Transverse colon (tissue), 4 donors: ENCODE measurements around the gene POLG. TPM values are rescaled to one million over a fixed set of nuclear protein-coding genes. Genes with fewer than 3 reads are reported as not detected.

Source experiments
- DNase-seq: peaks from one replicate; pipeline ENCODE4 v3.0.0-alpha.2; 2019
- H3K27ac ChIP-seq, 4 donors: fragments of 200-600 bp; sonication (generic); 2 replicates each; pipeline ENCODE4 v1.5.1; 2016 to 2018; ENCODE audit warnings: inconsistent platforms in 4 of 4
- H3K27me3 ChIP-seq: fragments of 200-600 bp; sonication (generic); 2 replicates; pipeline ENCODE4 v1.5.1; 2017; ENCODE audit warnings: inconsistent platforms
- H3K36me3 ChIP-seq, 4 donors: fragments of 200-600 bp; sonication (generic); 2 replicates each; pipeline ENCODE4 v1.5.1; 2017 to 2019; ENCODE audit warnings: inconsistent platforms in 4 of 4
- H3K4me1 ChIP-seq, 4 donors: fragments of 200-600 bp; sonication (generic); 2 replicates each; pipeline ENCODE4 v1.5.1; 2017 to 2020; ENCODE audit warnings: inconsistent platforms in 4 of 4
- H3K4me3 ChIP-seq, 4 donors: fragments of 200-600 bp; sonication (generic); 1 replicate in 1 of 4; 2 replicates in 3 of 4; pipeline versions ENCODE4 v1.5.1 to v1.6.1; 2017 to 2019; ENCODE audit warnings: inconsistent platforms in 4 of 4
- H3K9me3 ChIP-seq, 2 donors: fragments of 200-600 bp; sonication (generic); 2 replicates each; pipeline ENCODE4 v1.5.1; 2017 to 2019; ENCODE audit warnings: inconsistent platforms in 2 of 2
- EP300 ChIP-seq: sonication (generic); formaldehyde crosslinking; IDR thresholded peaks from one replicate; pipeline ENCODE4 v1.6.1; 2017; ENCODE audit warnings: antibody characterized with exemption, low read depth
- POLR2A ChIP-seq: fragments of 450-650 bp; IDR thresholded peaks from one replicate; pipeline ENCODE4 v1.6.1; 2016; ENCODE audit warnings: antibody characterized with exemption, mild to moderate bottlenecking, moderate library complexity
- POLR2AphosphoS5 ChIP-seq, 3 donors: sonication (generic); formaldehyde crosslinking; IDR thresholded peaks; one replicate each; pipeline ENCODE4 v1.6.1; 2016; ENCODE audit warnings: antibody characterized with exemption in 3 of 3
- WGBS, 2 donors: methylation state at CpG; one replicate each; pipeline ENCODE4 v1.1.5; 2018; ENCODE audit warnings: low coverage in 1 of 2; 5-methylcytosine and 5-hydroxymethylcytosine counted together
- in situ Hi-C, 4 donors: fragments of 200-750 bp; cut with MboI; loops; one replicate each; pipeline versions ENCODE4 v1.15.0 to v1.15.1; 2017; ENCODE audit warnings: low sequenced_read_pairs in 3 of 4, low pct_ligation_motif_present in 1 of 4, low pct_unique_long_range_greater_than_20kb in 1 of 4
- intact Hi-C: fragments of 100-400 bp; cut with DNase I; formaldehyde crosslinking; loops from one replicate; pipeline ENCODE4 v1.15.1; 2023; ENCODE audit warnings: low total_unique reads
- total RNA-seq, 4 donors: library from RNA; depleted of rRNA; stranded (reverse); fragments of >200 nt; gene quantifications; one replicate each; pipeline ENCODE4 v1.1.0, GENCODE V29; 2016
- TF ChIP-seq, protein P1 (sequence below), 5 experiments: fragments of 200-600 bp in 3 of 5; fragments of 450-650 bp in 2 of 5; sonication (generic) in 3 of 5; IDR thresholded peaks; 1 replicate in 2 of 5; 2 replicates in 3 of 5; pipeline ENCODE4 v1.5.1; 2016 to 2017; ENCODE audit warnings: antibody characterized with exemption in 5 of 5, inconsistent platforms in 3 of 5, mild to moderate bottlenecking in 2 of 5, moderate library complexity in 1 of 5

The POLG gene
- 100 to 1,000 TPM in 2 of 4 donors, 10 to 100 TPM in 2; 64.5 to 204 (median 114) TPM for total RNA-seq

GRCh38 chr15:89334510-89335297 lies at the start of gene POLG:
Gene POLG, minus strand, starts transcription at chr15:89334824. Its CDS starts 1,070 bp downstream, at chr15:89333754.
- Histone ChIP-seq H3K4me1 (peaks cover 34 to 51% (median 50%) of the 10 kb centered on the region in 4 donors), H3K4me3 (peak within 1 kb of the TSS; percentile 84 to 89 (median 85)), H3K27ac (peak within 1 kb of the TSS; percentile 90 to 98 (median 96)), H3K9me3 (no peaks in the 10 kb centered on the region), H3K27me3 (no peaks in the 10 kb centered on the region), H3K36me3 (peaks cover 0 to 19% (median 5%) of the 10 kb centered on the region in 4 donors)
- peak; percentile 99 for DNase-seq
- in situ Hi-C loops: no loop called here
- WGBS, 2 donors: 0% methylated on average over 34 of the region's 85 CpGs; no CpG with 5 or more reads in 1 of the 2 donors
- TF ChIP-seq POLR2A: peak; percentile 97
- TF ChIP-seq, protein P1, sequence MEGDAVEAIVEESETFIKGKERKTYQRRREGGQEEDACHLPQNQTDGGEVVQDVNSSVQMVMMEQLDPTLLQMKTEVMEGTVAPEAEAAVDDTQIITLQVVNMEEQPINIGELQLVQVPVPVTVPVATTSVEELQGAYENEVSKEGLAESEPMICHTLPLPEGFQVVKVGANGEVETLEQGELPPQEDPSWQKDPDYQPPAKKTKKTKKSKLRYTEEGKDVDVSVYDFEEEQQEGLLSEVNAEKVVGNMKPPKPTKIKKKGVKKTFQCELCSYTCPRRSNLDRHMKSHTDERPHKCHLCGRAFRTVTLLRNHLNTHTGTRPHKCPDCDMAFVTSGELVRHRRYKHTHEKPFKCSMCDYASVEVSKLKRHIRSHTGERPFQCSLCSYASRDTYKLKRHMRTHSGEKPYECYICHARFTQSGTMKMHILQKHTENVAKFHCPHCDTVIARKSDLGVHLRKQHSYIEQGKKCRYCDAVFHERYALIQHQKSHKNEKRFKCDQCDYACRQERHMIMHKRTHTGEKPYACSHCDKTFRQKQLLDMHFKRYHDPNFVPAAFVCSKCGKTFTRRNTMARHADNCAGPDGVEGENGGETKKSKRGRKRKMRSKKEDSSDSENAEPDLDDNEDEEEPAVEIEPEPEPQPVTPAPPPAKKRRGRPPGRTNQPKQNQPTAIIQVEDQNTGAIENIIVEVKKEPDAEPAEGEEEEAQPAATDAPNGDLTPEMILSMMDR (IDR thresholded peaks at IDR 0.05): no peak
- TF ChIP-seq POLR2AphosphoS5 (IDR thresholded peaks at IDR 0.05): peak; percentile 97 to 98 (median 97)
- no peak for TF ChIP-seq EP300
- intact Hi-C loops: no loop called here

- WGBS, 2 donors: 87% methylated on average over 3 of the region's 3 CpGs; no CpG with 5 or more reads in 1 of the 2 donors
- peaks cover 0 to 2% (median under 1%) of the 10 kb centered on the region in 4 donors for H3K4me1 ChIP-seq
- H3K27ac ChIP-seq: no peak overlapping the region
- in situ Hi-C loops (no loop called here), intact Hi-C loops (no loop called here)
- H3K27me3 ChIP-seq: peaks cover 43% of the 10 kb centered on the region
- no peaks in the 10 kb centered on the region for H3K36me3 ChIP-seq
- DNase-seq: no peak
- no peaks in the 10 kb centered on the region for H3K9me3 ChIP-seq
- no peak overlapping the region for H3K4me3 ChIP-seq
- TF ChIP-seq, protein P1 (IDR thresholded peaks at IDR 0.05): no peak
- no peak for TF ChIP-seq POLR2A
- no peak for TF ChIP-seq EP300
- no peak for TF ChIP-seq POLR2AphosphoS5 (IDR thresholded peaks at IDR 0.05)
Observed at GRCh38 chr15:89384176-89384604, 49.6 kb upstream of the POLG start.

DNA sequence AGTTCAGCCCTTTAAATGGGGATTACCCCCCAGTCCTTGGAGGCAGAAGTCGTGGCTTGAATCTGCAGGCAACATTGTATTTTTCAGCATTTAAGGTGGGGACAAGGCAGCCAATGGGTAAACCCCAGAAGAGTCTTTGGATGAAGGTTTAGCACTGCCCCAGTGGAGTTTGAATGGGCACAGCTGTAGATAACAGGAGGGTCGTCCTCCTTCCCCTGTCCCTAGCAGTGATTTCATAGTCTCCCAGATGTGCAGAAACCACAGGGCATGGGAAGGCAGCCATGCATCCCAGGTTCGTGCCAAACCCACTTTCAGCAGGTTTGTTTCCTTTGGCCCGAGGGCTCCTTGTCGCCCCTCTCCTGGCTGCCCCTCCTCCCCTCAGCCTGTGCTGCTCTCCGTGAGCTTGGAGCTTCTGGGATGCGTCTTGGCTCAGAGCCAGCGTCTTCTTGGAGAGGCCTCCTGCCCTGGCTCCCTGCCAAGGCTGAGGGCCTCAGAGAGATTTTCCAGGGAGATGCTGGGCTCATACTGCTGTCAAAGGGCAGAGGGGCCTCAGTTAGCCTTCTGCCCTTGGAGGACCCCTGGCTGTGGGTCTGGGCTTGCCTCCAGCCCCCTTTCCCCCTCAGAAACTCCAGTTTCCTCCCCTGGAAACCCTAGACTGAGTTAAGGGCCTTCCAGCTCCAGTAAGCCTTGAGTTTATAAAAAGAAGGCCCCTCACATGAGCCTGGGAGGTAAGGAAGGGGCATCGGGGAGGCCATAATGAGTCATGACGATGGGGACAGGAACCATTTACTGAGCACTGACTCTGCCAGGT lies 48.9 kb upstream of the POLG start:
- no peaks in the 10 kb centered on the region for H3K9me3 ChIP-seq
- intact Hi-C loops (no loop called here), in situ Hi-C loops (no loop called here)
- no peaks in the 10 kb centered on the region for H3K36me3 ChIP-seq
- WGBS, 2 donors: 36 to 40% methylated on average over 1 to 10 of the region's 10 CpGs
- DNase-seq: peak; percentile 53
- peaks cover 2 to 7% (median 6%) of the 10 kb centered on the region in 4 donors for H3K4me1 ChIP-seq
- peaks cover 49% of the 10 kb centered on the region for H3K27me3 ChIP-seq
- TF ChIP-seq EP300 (no peak), POLR2A (no peak), POLR2AphosphoS5 (IDR thresholded peaks at IDR 0.05) (no peak)
- TF ChIP-seq, protein P1 (IDR thresholded peaks at IDR 0.05): no peak
- H3K27ac ChIP-seq: no peak overlapping the region
- no peak overlapping the region for H3K4me3 ChIP-seq
